ENCODE results near the gene NLRC5.

GRCh38 chr16:57069635-57070370 is 80.4 kb downstream of the NLRC5 start:
- TF ChIP-seq EZH2 (optimal IDR thresholded peaks at IDR 0.05; ENCODE audit: low read depth, low read length) (no peak), EZH2phosphoT487 (IDR thresholded peaks at IDR 0.05; ENCODE audit: low read length) (no peak), CTCF (IDR thresholded peaks at IDR 0.05; ENCODE audit: low read length) (no peak)
